Activated B cell treated with CpG ODN at 0.5 μM for 24 hours (primary cell): ENCODE measurements around the gene C16orf95. TPM values are rescaled to one million over a fixed set of nuclear protein-coding genes. Genes with fewer than 3 reads are reported as not detected.
"Not testable (repeated sequence)": the region's sequence is repeated elsewhere in the genome, so short reads cannot be mapped to it uniquely, and the experiment has no call there.

Source experiments
- ATAC-seq: fragments of 200-7000 bp; cut with Tn5 transposase; one replicate; pipeline ENCODE4 v1.10.0; 2021; ENCODE audit warnings: low read depth, mild to moderate bottlenecking, moderate library complexity
- CTCF ChIA-PET: fragments of 350-600 bp; sonication (Branson Sonifier 250); formaldehyde crosslinking; loops from one replicate; lab custom pipeline; 2021; ENCODE audit warnings: antibody characterized with exemption; lab: Charles Lee
- POLR2A ChIA-PET: fragments of 350-600 bp; sonication (Branson Sonifier 250); formaldehyde crosslinking; loops from one replicate; lab custom pipeline; 2021; ENCODE audit warnings: antibody characterized with exemption; lab: Charles Lee
- DNase-seq: peaks from one replicate; pipeline ENCODE4 v3.0.0; 2022
- H3K27ac Mint-ChIP-seq: one replicate; pipeline ENCODE4 v1.8.0; 2020; ENCODE audit warnings: mixed read lengths
- H3K27me3 Mint-ChIP-seq: one replicate; pipeline ENCODE4 v1.8.0; 2021; ENCODE audit warnings: mixed read lengths
- H3K36me3 Mint-ChIP-seq: one replicate; pipeline ENCODE4 v1.8.0; 2021; ENCODE audit warnings: low read depth, mixed read lengths
- H3K4me1 Mint-ChIP-seq: one replicate; pipeline ENCODE4 v1.8.0; 2021; ENCODE audit warnings: mixed read lengths
- H3K4me3 Mint-ChIP-seq: one replicate; pipeline ENCODE4 v1.8.0; 2020; ENCODE audit warnings: mild to moderate bottlenecking, mixed read lengths
- H3K9me3 Mint-ChIP-seq: one replicate; pipeline ENCODE4 v1.8.0; 2020; ENCODE audit warnings: mixed read lengths
- CTCF ChIP-seq: fragments of 200-600 bp; IDR thresholded peaks from one replicate; pipeline ENCODE4 v1.8.0; 2022; ENCODE audit warnings: antibody characterized with exemption, mild to moderate bottlenecking
- intact Hi-C: fragments of 100-400 bp; cut with micrococcal nuclease; formaldehyde crosslinking; loops from one replicate; pipeline ENCODE4 v1.15.1; 2024
- total RNA-seq: library from RNA; stranded (reverse); gene quantifications from 2 replicates; pipeline ENCODE4 v1.2.3, GENCODE V29; 2022

The C16orf95 gene
- total RNA-seq, 1 donor from 2014 or later: 2.1 TPM

DNA sequence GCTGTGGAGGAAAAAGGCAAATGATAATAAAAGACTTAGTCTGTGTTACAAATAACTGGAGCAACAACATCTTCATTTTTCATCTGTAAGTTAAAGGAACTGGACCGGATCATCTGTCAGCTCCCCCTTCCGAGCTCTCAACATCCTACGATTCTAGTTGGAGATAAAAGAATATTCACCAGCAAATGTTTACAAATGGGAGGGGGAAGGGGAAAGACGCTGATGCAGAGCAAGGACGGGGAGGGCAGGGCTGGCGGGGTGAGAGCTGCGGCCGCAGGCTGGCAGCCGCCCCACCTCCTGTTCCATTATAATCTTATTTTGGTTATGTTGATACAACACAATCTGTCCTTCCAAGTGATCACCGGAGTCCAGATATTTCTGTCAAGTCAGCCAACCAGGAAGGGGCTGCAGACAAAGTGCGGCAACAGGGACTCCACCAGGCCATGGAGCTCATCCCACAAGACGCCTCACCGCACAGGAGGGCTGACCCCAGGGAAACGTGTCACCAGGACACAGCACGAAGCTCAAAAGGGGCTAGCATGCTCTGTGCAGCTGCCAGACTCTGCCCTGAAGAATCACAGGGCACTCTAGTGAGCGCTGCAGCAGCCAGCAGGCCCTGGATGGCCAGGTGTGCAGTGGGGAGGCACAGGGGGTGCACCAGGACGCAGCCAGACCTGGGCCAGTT is 46.7 kb upstream of the C16orf95 start:
- Mint-ChIP-seq H3K27ac (no peak overlapping the region), H3K36me3 (peaks cover 49% of the 10 kb centered on the region), H3K9me3 (no peaks in the 10 kb centered on the region), H3K4me3 (no peak overlapping the region), H3K27me3 (no peaks in the 10 kb centered on the region), H3K4me1 (peaks cover 27% of the 10 kb centered on the region)
- ChIA-PET POLR2A (no interaction called here), CTCF (no interaction called here)
- DNase-seq (no peak), ATAC-seq (no peak)
- intact Hi-C loops: no loop called here
- no peak for TF ChIP-seq CTCF

GRCh38 chr16:87362828-87363559 is 45.8 kb upstream of the C16orf95 start:
- POLR2A ChIA-PET, H3K27me3 Mint-ChIP-seq, CTCF ChIA-PET, ATAC-seq, DNase-seq, intact Hi-C loops, H3K27ac Mint-ChIP-seq, H3K9me3 Mint-ChIP-seq, H3K4me3 Mint-ChIP-seq: not testable (repeated sequence)
- peaks cover 59% of the 10 kb centered on the region for H3K36me3 Mint-ChIP-seq
- H3K4me1 Mint-ChIP-seq: peaks cover 18% of the 10 kb centered on the region

GRCh38 chr16:87361916-87362619 is 44.9 kb upstream of the C16orf95 start:
- H3K27ac Mint-ChIP-seq: no peak overlapping the region
- no peaks in the 10 kb centered on the region for H3K27me3 Mint-ChIP-seq
- peaks cover 9% of the 10 kb centered on the region for H3K4me1 Mint-ChIP-seq
- POLR2A ChIA-PET: no interaction called here
- ATAC-seq (no peak), DNase-seq (no peak)
- H3K36me3 Mint-ChIP-seq: peaks cover 55% of the 10 kb centered on the region
- H3K9me3 Mint-ChIP-seq: no peaks in the 10 kb centered on the region
- H3K4me3 Mint-ChIP-seq: no peak overlapping the region
- intact Hi-C loops: no loop called here
- CTCF ChIA-PET: no interaction called here
- TF ChIP-seq CTCF: no peak

DNA sequence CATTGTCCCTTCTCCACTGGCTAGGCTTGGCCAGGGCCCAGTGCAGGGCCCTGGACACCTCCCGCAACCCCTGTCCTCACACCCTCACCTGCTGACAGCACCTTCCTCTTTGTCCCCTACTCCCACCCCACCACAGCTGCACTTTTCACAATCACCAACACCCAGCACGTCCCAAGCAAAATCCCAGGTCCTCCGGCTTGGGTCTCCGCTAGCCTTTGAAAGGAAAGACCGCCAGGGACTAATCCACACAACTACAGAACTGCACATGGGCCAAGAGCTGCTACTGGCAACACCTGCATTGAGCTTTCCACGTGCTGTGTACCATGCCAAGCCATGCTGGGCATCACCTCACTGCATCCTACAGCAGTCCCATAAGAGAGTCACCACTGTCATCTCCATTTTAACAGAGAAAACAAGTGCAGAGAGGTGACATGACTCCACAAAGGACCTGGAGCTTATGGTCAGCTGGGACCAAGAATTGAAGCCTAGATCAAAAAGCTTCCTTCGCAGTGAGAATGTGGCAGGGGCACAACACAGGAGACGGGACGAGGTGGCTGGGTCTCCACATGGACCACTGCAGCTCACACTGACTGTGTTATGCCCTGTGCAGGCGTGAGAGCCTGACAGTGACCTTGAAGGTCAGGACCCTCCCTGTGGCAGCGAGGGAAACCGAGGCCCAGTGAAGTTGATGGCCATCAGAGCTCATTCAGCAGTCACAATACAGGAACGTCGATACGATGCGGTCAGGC is 43.8 kb upstream of the C16orf95 start:
- H3K27me3 Mint-ChIP-seq: no peaks in the 10 kb centered on the region
- DNase-seq (no peak), ATAC-seq (no peak)
- H3K9me3 Mint-ChIP-seq: no peaks in the 10 kb centered on the region
- peaks cover 57% of the 10 kb centered on the region for H3K36me3 Mint-ChIP-seq
- TF ChIP-seq CTCF: no peak
- CTCF ChIA-PET: no interaction called here
- H3K27ac Mint-ChIP-seq: no peak overlapping the region
- no peak overlapping the region for H3K4me3 Mint-ChIP-seq
- POLR2A ChIA-PET: interaction anchor here (0.6 kb wide), 1 partner anchor 22 kb away, joined by 3 read pairs; the partner anchor contains the start of gene FBXO31
- peaks cover 9% of the 10 kb centered on the region for H3K4me1 Mint-ChIP-seq
- intact Hi-C loops: no loop called here

GRCh38 chr16:87359121-87359520 is 41.9 kb upstream of the C16orf95 start:
- CTCF ChIA-PET: no interaction called here
- Mint-ChIP-seq H3K4me3 (no peak overlapping the region), H3K4me1 (peaks cover 3% of the 10 kb centered on the region), H3K27ac (no peak overlapping the region), H3K36me3 (peaks cover 56% of the 10 kb centered on the region), H3K27me3 (no peaks in the 10 kb centered on the region), H3K9me3 (no peaks in the 10 kb centered on the region)
- POLR2A ChIA-PET: no interaction called here
- no peak for TF ChIP-seq CTCF
- no peak for DNase-seq
- intact Hi-C loops: no loop called here
- no peak for ATAC-seq
